K562 (cell line): Measurements from ENCODE around the gene ETV4. TPM values are rescaled to one million over a fixed set of nuclear protein-coding genes. Genes with fewer than 3 reads are reported as not detected.
A peak's percentile ranks its signal among the peaks of the same experiment; 100 is the strongest.

ENCODE experiments used
- CBFB ChIP-seq: sonication (generic); formaldehyde crosslinking; IDR thresholded peaks from 2 replicates; pipeline ENCODE4 v1.4.0; 2020; ENCODE audit warnings: mild to moderate bottlenecking, missing genetic modification reagents
- E2F4 ChIP-seq: sonication (generic); formaldehyde crosslinking; IDR thresholded peaks from 2 replicates; pipeline ENCODE4 v1.8.0; 2022; ENCODE audit warnings: mild to moderate bottlenecking, low read depth, missing genetic modification reagents
- ELF4 ChIP-seq: fragments of 450-650 bp; formaldehyde crosslinking; IDR thresholded peaks from 2 replicates; pipeline ENCODE4 v1.4.0; 2022; ENCODE audit warnings: missing genetic modification characterization
- ESRRA ChIP-seq: fragments of 450-650 bp; IDR thresholded peaks from 2 replicates; pipeline ENCODE4 v1.6.1; 2014; ENCODE audit warnings: low read depth, mild to moderate bottlenecking, moderate library complexity, borderline replicate concordance
- FOS ChIP-seq: IDR thresholded peaks from 3 replicates; pipeline ENCODE4 v1.6.1; 2011; ENCODE audit not compliant: insufficient read length; ENCODE audit errors: extremely low read depth
- FOXK2 ChIP-seq, 2 experiments: fragments of 450-650 bp; IDR thresholded peaks in 1 of 2; conservative IDR thresholded peaks in 1 of 2; 2 replicates each; pipeline ENCODE4 v1.6.1; 2016; ENCODE audit warnings: low read depth in 2 of 2, mild to moderate bottlenecking in 1 of 2
- GABPB2 ChIP-seq: fragments of 250-450 bp; sonication (Bioruptor Pico); conservative IDR thresholded peaks from 2 replicates; pipeline ENCODE4 v1.5.1; 2021; ENCODE audit warnings: mild to moderate bottlenecking
- GATA2 ChIP-seq: sonication (generic); formaldehyde crosslinking; IDR thresholded peaks from 2 replicates; pipeline ENCODE4 v1.4.0; 2020; ENCODE audit warnings: mild to moderate bottlenecking, missing genetic modification reagents
- GATAD2A ChIP-seq: fragments of 450-650 bp; IDR thresholded peaks from 2 replicates; pipeline ENCODE4 v1.6.1; 2017
- SMC3 ChIP-seq: conservative IDR thresholded peaks from 2 replicates; pipeline ENCODE4 v1.6.1; 2011; ENCODE audit warnings: low read depth, low read length, improper control_type of control experiment; ENCODE audit not compliant: insufficient read depth
- TCF15 ChIP-seq: fragments of 250-450 bp; sonication (Bioruptor Pico); IDR thresholded peaks from 2 replicates; pipeline ENCODE4 v1.8.0; 2022; ENCODE audit warnings: moderate library complexity, mild to moderate bottlenecking, inconsistent platforms
- VEZF1 ChIP-seq: fragments of 200-800 bp; sonication (Bioruptor generic); IDR thresholded peaks from 2 replicates; pipeline ENCODE4 v1.6.1; 2017; ENCODE audit warnings: missing genetic modification characterization, missing compliant biosample characterization
- ZBTB43 ChIP-seq: sonication (generic); formaldehyde crosslinking; IDR thresholded peaks from 2 replicates; pipeline ENCODE4 v1.8.0; 2023; ENCODE audit warnings: mild to moderate bottlenecking, missing genetic modification reagents
- ZFPM2 ChIP-seq: fragments of 250-450 bp; sonication (Bioruptor Pico); IDR thresholded peaks from 2 replicates; pipeline ENCODE4 v1.5.1; 2022; ENCODE audit warnings: mild to moderate bottlenecking
- ZNF407 ChIP-seq: fragments of 450-650 bp; IDR thresholded peaks from 2 replicates; pipeline ENCODE4 v1.6.1; 2016; ENCODE audit warnings: low read depth
- ZNF408 ChIP-seq: fragments of 250-450 bp; sonication (Bioruptor Pico); IDR thresholded peaks from 2 replicates; pipeline ENCODE4 v1.4.0; 2020; ENCODE audit warnings: low read depth, mild to moderate bottlenecking, moderate library complexity
- ZNF77 ChIP-seq: fragments of 250-450 bp; sonication (Bioruptor Pico); IDR thresholded peaks from 2 replicates; pipeline ENCODE4 v1.5.0; 2020
- polyA plus RNA-seq, 8 experiments: library from polyadenylated mRNA; depleted of rRNA in 4 of 8; stranded (reverse) in 5 of 8; unstranded in 3 of 8; fragments of >200 nt; fragmentation: Nextera tagmentation in 2 of 8; fragmentation: Illumina TruSeq in 1 of 8; extraction: Ambion mirVana in 2 of 8; extraction: Trizol in 1 of 8; gene quantifications; 2 replicates each; pipeline versions ENCODE4 v1.2.1 to v1.2.3, GENCODE V29; 2011 to 2014; ENCODE audit warnings: inconsistent platforms in 1 of 8, missing spikeins in 1 of 8
- total RNA-seq, 7 experiments: library from RNA; depleted of rRNA in 6 of 7; stranded (reverse); fragments of >200 nt in 6 of 7; fragmentation: Illumina TruSeq in 2 of 7; extraction: Trizol in 2 of 7; gene quantifications; 2 replicates each; pipeline versions ENCODE4 v1.2.1 to v1.2.3, GENCODE V29; 2011 to 2021; ENCODE audit warnings: low replicate concordance in 1 of 7

ETV4 gene
- total and polyA plus RNA-seq, 9 of the 15 experiments (the other 6 are each of a cell fraction or from before 2014, with no cell fraction given) = 5.5 to 66.3 (median 28.2) TPM

- 0 out of 2 replicates have a peak, but pooled peaks have one; percentile 15 for TF ChIP-seq ZNF407
- no peak for TF ChIP-seq ZNF77
- no peak for TF ChIP-seq GATA2 (CRISPR knock-in tag)
- TF ChIP-seq GABPB2 = no peak
- peak; percentile 77; the same call in 1 of the 2 replicates for TF ChIP-seq ESRRA
- no peak for TF ChIP-seq ZBTB43
- no peak for TF ChIP-seq SMC3
- peak; percentile 80 for TF ChIP-seq VEZF1 (CRISPR knock-in tag)
- TF ChIP-seq CBFB (CRISPR knock-in tag) = no peak
- no peak for TF ChIP-seq E2F4 (CRISPR knock-in tag)
- no peak for TF ChIP-seq TCF15
- 0 out of 2 replicates have a peak, but pooled peaks have one; percentile 10 for TF ChIP-seq GATAD2A
- peak in 1 of 2 experiments; percentile 83; a peak in 3 of 4 replicates for TF ChIP-seq FOXK2 (conservative IDR thresholded peaks at IDR 0.05 in 1 of 2, IDR thresholded peaks at IDR 0.05 in 1 of 2; ENCODE audit: low read depth in 2 of 2)
- no peak for TF ChIP-seq FOS
- 0 out of 2 replicates have a peak, but pooled peaks have one; percentile 39 for TF ChIP-seq ELF4 (CRISPR knock-in tag)
- TF ChIP-seq ZFPM2 (CRISPR knock-in tag) = no peak
- TF ChIP-seq ZNF408 (CRISPR knock-in tag) = no peak
These were observed 10.2 kb upstream of the ETV4 start (continued) for GRCh38 chr17:43556292-43556691.
